Measurements from ENCODE around the gene MARCHF4.

- TF ChIP-seq EZH2 (IDR thresholded peaks at IDR 0.05; ENCODE audit: borderline replicate concordance, low read depth, low read length, severe bottlenecking) (no peak), POLR2A (IDR thresholded peaks at IDR 0.05; ENCODE audit: low read depth, low read length) (no peak), POLR2AphosphoS5 (IDR thresholded peaks at IDR 0.05; ENCODE audit: insufficient read depth, low read depth, low read length) (no peak)
- TF ChIP-seq, protein P1, sequence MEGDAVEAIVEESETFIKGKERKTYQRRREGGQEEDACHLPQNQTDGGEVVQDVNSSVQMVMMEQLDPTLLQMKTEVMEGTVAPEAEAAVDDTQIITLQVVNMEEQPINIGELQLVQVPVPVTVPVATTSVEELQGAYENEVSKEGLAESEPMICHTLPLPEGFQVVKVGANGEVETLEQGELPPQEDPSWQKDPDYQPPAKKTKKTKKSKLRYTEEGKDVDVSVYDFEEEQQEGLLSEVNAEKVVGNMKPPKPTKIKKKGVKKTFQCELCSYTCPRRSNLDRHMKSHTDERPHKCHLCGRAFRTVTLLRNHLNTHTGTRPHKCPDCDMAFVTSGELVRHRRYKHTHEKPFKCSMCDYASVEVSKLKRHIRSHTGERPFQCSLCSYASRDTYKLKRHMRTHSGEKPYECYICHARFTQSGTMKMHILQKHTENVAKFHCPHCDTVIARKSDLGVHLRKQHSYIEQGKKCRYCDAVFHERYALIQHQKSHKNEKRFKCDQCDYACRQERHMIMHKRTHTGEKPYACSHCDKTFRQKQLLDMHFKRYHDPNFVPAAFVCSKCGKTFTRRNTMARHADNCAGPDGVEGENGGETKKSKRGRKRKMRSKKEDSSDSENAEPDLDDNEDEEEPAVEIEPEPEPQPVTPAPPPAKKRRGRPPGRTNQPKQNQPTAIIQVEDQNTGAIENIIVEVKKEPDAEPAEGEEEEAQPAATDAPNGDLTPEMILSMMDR (IDR thresholded peaks at IDR 0.05; ENCODE audit: extremely low read depth in 1 of 2, insufficient read depth in 1 of 2, low read depth in 1 of 2, low read length in 2 of 2) = no peak
These were observed 17.3 kb upstream of the MARCHF4 start for GRCh38 chr2:216389570-216389969.

Data from endothelial cell of umbilical vein (primary cell).